ENCODE data around the gene PDE4C. TPM values are rescaled to one million over a fixed set of nuclear protein-coding genes. Genes with fewer than 3 reads are reported as not detected.
A peak's percentile ranks its signal among the peaks of the same experiment; 100 is the strongest.

Gene PDE4C
- total RNA-seq, 1 experiment from 2014 or later = 0.42 TPM

DNA sequence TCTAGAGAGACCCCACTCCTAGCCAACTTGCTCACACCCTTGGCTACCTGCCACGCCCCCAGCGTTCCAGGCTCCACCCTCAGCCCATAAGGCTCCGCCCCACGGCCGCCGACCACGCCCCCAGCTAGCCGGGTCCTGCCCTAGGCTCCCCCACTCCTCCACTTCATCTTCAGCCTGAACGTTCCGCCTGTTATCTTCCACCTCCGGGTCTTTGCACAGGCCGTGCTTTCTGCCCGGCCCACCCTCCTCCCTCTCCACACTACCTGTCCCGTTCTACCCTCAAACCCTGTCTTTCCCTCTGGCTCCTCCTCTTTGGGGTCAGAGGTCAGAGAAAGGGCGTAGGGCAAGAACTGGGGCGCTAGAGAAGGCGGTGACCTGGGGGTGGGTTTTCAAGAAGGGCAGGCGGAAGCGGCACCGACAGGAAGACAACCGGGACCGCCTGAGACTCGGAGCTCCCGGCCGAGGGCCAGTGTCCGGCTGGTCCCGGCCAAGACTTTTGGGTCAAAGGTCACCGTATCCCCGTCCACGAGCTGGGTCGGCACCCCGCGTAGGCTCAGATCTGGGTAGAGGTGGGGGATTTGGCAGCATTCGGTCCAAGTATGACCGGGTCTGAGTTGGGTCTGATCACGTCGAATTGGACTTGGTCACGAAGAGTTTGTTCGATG, 2.2 kb downstream of the PDE4C start:
- intact Hi-C loops (cut with micrococcal nuclease) = no loop called here
- Mint-ChIP-seq H3K27ac (ENCODE audit: low read depth, unreplicated experiment) (peak overlapping the region; percentile 17), H3K4me3 (ENCODE audit: unreplicated experiment) (peak overlapping the region; percentile 75), H3K36me3 (ENCODE audit: insufficient read depth, unreplicated experiment) (no peaks in the 10 kb centered on the region), H3K27me3 (ENCODE audit: insufficient read depth, unreplicated experiment) (peaks cover 13% of the 10 kb centered on the region), H3K9me3 (ENCODE audit: unreplicated experiment) (no peaks in the 10 kb centered on the region), H3K4me1 (ENCODE audit: insufficient read depth, unreplicated experiment) (peaks cover 5% of the 10 kb centered on the region)
- ChIA-PET POLR2A (interaction anchor here (0.6 to 1.9 kb wide), 10 partner anchors 19 to 1191 kb away, joined by 3 to 12 read pairs (median 4); partner anchors contain the start of genes JUND, MAST3 and MPV17L2), CTCF (interaction anchor here (0.7 to 1.7 kb wide), 8 partner anchors 9 to 72 kb away, joined by 3 to 5 read pairs (median 3); no protein-coding TSS in a partner anchor)
- peak; percentile 32 for DNase-seq (ENCODE audit: unreplicated experiment)
- BruUV-seq (replicated peaks) = no TSS peak
- TF ChIP-seq, protein P1, sequence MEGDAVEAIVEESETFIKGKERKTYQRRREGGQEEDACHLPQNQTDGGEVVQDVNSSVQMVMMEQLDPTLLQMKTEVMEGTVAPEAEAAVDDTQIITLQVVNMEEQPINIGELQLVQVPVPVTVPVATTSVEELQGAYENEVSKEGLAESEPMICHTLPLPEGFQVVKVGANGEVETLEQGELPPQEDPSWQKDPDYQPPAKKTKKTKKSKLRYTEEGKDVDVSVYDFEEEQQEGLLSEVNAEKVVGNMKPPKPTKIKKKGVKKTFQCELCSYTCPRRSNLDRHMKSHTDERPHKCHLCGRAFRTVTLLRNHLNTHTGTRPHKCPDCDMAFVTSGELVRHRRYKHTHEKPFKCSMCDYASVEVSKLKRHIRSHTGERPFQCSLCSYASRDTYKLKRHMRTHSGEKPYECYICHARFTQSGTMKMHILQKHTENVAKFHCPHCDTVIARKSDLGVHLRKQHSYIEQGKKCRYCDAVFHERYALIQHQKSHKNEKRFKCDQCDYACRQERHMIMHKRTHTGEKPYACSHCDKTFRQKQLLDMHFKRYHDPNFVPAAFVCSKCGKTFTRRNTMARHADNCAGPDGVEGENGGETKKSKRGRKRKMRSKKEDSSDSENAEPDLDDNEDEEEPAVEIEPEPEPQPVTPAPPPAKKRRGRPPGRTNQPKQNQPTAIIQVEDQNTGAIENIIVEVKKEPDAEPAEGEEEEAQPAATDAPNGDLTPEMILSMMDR (IDR thresholded peaks at IDR 0.05; ENCODE audit: unreplicated experiment) = no peak

DNA sequence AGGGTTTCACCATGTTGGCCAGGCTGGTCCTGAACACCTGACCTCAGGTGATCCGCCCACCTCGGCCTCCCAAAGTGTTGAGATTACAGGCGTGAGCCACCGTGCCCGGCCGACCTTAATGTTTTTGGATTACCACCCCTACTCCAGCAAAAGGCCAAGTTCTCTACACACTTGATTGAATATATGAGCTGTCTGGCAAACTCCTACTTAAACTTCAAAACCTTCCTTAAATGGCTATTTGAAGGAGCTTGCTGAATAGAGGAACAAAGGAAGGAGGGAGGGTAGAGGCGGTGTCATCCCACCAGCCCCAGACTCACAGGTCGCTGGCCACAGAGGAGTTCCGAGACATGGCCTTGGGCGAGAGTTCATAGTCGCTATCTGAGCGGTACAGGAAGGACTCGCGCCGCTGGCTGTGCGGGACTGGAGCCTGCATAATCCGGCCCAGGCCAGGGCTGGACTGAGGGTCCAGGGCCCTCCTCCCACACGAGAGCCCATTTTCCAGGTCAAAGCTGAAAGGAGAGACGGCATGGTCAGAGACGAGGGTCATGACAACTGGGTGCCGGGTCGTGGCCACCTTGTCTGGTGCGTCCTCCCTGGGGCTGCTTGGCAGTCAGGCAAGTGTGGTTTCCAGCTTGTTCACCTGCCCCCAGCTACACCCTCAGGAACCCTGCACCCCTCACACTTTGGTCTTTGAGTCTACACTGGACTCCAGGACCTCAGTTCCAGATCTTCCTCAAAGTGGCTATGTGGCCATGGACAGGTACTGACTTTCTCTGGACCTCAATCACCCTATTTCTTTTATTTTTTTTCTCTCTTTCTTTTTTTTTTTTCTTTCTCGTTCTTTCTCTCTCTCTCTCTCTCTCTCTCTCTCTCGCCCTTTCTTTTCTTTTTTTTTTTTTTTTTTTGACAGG, 4.2 kb downstream of the PDE4C start:
- intact Hi-C loops (cut with micrococcal nuclease) = no loop called here
- peaks cover 13% of the 10 kb centered on the region for H3K27me3 Mint-ChIP-seq (ENCODE audit: insufficient read depth, unreplicated experiment)
- no peak overlapping the region for H3K4me3 Mint-ChIP-seq (ENCODE audit: unreplicated experiment)
- no peak overlapping the region for H3K27ac Mint-ChIP-seq (ENCODE audit: low read depth, unreplicated experiment)
- no TSS peak for BruUV-seq (replicated peaks)
- no peak for DNase-seq (ENCODE audit: unreplicated experiment)
- TF ChIP-seq, protein P1 (IDR thresholded peaks at IDR 0.05; ENCODE audit: unreplicated experiment) = no peak
- H3K4me1 Mint-ChIP-seq (ENCODE audit: insufficient read depth, unreplicated experiment) = peaks cover 5% of the 10 kb centered on the region
- H3K9me3 Mint-ChIP-seq (ENCODE audit: unreplicated experiment) = no peaks in the 10 kb centered on the region
- CTCF ChIA-PET = interaction anchor here (0.6 to 1.6 kb wide), 7 partner anchors 11 to 151 kb away, joined by 3 to 6 read pairs (median 4); no protein-coding TSS in a partner anchor
- no peaks in the 10 kb centered on the region for H3K36me3 Mint-ChIP-seq (ENCODE audit: insufficient read depth, unreplicated experiment)
- POLR2A ChIA-PET = interaction anchor here (0.7 to 1.7 kb wide), 4 partner anchors 17 to 52 kb away, joined by 3 to 7 read pairs (median 4); partner anchors contain the start of genes IQCN and MPV17L2

DNA sequence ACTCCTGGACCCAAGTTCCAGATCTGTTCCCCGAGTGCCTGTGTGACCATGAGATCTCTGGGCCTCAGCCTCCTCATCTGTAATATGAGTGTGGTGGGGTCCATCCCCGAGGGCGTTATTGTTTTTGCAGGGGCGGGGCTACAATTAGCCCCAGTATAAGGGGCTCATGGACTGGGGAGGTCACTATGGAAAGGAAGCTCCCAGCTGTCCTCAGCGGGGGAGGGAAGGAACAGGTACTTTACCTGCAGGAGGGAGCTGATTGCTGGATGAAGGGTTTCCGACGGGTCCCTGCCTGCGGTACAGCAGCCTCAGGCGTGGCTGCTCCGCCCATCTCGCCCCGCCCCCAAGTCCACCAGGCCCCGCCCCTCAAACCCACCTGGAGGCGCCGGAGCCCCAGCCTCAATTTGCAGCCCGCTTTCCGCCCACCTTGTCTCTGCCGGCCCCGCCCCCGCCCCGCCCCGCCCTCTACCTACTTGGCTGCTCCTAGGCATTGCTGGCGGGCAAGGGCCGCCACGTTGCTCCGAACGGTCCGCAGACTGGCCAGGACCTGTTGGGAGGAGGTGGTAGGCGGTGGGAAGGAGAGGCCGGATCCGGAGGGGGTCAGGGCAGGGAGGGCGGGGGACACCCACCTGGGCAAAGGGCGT, 5.5 kb downstream of the PDE4C start:
- Mint-ChIP-seq H3K4me3 (ENCODE audit: unreplicated experiment) (peak overlapping the region; percentile 25), H3K36me3 (ENCODE audit: insufficient read depth, unreplicated experiment) (no peaks in the 10 kb centered on the region), H3K9me3 (ENCODE audit: unreplicated experiment) (no peaks in the 10 kb centered on the region), H3K4me1 (ENCODE audit: insufficient read depth, unreplicated experiment) (peaks cover 5% of the 10 kb centered on the region), H3K27ac (ENCODE audit: low read depth, unreplicated experiment) (no peak overlapping the region), H3K27me3 (ENCODE audit: insufficient read depth, unreplicated experiment) (peaks cover 13% of the 10 kb centered on the region)
- DNase-seq (ENCODE audit: unreplicated experiment) = no peak
- CTCF ChIA-PET = interaction anchor here (0.6 to 1.5 kb wide), 4 partner anchors 29 to 108 kb away, joined by 3 to 6 read pairs (median 4); no protein-coding TSS in a partner anchor
- intact Hi-C loops (cut with micrococcal nuclease) = no loop called here
- POLR2A ChIA-PET = interaction anchor here (0.5 to 1.7 kb wide), 3 partner anchors 16 to 108 kb away, joined by 3 to 7 read pairs (median 4); partner anchors contain the start of gene MPV17L2
- TF ChIP-seq, protein P1 (IDR thresholded peaks at IDR 0.05; ENCODE audit: unreplicated experiment) = no peak
- no TSS peak for BruUV-seq (replicated peaks)

Measured in MCF 10A (cell line).